ENCODE measurements around the gene KREMEN2.

The KREMEN2 gene

GRCh38 chr16:3003582-3004270, 39.7 kb downstream of the KREMEN2 start:
- peak; percentile 98 for DNase-seq (ENCODE audit: low spot score)

GRCh38 chr16:3004319-3004718, 40.2 kb downstream of the KREMEN2 start:
- DNase-seq (ENCODE audit: low spot score) = no peak

DNA sequence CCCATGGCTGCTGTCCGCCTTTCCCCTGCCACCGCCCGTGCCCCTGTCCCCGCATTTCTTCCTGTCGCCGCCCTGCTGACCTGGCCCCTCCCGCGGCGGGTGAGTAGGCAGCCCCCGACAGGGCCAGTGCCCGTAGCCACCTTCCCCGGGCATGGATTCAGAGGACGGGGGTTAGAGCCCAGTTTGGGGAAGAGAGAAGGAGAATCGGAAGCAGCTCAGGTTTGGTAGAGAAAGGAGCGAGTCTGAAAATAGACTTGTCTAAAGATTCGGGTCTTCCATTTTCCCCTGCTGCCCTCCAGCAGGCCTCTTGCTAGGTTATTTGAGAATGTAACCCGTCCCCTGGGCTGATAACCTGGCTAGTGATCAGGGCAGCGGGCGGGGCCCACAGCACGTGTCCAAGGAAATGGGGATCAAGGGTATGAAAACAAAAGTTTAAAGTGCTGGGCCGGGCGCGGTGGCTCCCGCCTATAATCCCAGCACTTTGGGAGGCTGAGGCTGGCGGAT, 40.8 kb downstream of the KREMEN2 start:
- DNase-seq (ENCODE audit: low spot score) = no peak

DNA sequence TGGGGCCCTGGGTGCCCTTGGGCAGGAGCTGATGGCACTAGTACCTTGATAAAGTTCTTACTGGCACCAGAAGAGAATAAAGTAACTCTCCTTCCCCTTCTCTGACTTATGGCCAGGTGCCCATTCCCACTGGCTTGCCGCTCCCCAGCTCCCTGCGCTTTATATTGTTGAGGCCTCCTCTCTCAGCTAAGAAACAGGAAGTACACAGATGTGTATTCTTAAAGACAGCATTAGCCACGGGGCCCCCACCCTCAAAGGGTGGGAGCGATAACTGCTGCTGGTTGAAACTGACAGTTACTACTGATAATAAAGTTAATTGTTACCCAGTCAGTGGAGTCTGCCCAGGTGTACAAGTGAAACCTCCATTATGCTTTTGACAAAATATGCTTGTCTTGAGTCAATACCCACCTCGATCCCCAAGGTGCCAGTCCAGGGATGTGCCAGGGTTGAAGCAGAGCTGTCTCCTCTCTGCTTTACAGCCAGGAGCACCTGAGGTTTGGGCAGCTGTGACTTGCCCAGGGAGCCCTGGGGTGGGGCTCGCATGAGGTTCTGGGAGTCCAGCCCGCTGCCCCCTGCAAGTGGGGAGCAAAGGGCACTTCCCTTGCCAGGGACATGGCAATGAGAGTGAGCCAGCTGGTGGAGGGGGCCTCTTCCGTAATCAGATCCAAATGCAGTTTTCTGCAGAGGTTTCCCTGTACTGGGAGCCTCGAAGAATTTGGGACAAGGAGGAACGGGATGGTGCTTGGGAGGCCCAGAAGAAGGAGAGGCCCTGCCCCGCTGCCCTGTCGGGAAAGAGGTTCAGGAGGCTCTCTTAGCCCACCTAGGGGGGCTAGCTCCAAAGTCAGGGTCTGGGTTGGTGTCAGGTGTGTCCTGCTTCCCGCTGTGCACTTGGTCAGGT, 43.2 kb downstream of the KREMEN2 start:
- DNase-seq (ENCODE audit: low spot score) = no peak

GRCh38 chr16:3007957-3008689, 44.0 kb downstream of the KREMEN2 start:
- peak; percentile 33 for DNase-seq (ENCODE audit: low spot score)

GRCh38 chr16:3008690-3009037, 44.6 kb downstream of the KREMEN2 start:
- DNase-seq (ENCODE audit: low spot score) = no peak

DNA sequence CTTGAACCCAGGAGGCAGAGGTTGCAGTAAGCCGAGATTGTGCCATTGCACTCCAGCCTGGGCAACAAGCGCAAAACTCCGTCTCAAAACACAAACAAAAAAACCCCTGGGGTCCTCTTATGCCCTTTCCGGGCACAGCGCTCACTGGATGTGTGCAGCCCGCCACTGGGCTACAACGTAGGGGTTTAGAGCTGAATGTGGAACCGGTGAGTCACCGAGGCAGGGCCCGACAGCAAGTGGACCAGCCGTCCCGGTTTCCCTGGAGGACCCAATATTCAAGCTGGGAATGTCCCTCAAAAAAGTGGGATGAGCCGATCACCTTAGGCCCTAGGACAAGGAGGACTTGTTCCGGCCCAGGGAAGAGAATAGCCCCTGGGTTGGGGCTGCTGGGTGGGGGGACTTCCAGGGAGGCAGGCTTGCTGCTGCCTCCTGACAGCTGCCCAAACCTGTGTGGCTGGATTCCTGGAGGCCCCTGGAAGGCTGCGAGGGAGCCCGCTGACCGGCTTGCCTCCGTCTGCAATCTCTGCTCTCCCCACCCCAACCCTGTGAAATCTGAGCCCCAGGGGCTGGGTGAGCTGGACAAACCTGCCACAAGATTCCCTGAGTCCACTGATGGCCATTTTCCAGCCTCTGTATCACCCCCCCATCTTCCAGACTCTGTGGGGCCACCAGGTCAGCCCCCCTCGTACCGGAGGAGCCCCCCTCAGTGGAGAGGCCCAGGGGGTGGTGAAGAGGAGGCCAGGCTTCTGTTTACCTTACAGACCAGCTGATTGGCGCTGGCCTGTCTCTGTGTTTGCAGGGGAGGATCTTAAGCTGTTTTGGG, 45.7 kb downstream of the KREMEN2 start:
- DNase-seq (ENCODE audit: low spot score) = no peak

DNA sequence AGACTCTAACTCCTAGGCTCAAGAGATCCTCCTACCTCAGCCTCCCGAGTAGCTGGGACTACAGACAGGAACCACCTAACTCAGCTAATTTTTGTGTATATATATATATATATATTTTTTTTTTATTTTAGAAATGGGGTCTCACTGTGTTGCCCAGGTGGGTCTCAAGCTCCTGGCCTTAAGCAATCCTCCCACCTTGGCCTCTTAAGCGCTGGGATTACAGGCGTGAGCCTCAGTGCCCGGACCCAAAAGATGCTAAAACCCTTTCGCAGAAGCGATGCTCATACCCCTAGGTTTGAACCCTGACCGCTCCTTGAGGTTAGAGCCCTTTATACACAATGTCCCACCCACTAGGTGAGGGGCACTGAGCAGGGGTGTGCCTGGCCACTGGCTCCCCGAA, 46.4 kb downstream of the KREMEN2 start:
- DNase-seq (ENCODE audit: low spot score) = no peak

DNA sequence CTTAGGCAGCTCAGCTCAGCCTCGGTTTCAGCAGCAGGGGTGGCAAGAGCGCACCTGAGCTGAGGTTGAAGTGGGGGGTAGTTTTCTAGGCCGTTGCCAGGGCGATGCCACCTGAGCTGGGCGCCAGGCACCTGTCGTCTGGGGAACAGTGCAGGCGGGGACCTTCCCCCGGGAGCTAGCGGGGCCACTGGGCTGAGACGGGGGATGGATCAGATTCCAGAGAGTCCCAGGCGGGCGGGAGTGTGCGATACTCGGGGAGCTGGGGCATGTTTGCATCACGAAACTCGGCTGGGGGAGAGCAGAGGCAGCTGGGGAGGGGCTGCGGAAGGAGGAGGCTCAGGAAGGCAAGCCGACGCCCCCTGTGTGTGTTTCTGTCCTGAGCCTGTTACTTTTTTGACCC, 48.2 kb downstream of the KREMEN2 start:
- DNase-seq (ENCODE audit: low spot score) = no peak

DNA sequence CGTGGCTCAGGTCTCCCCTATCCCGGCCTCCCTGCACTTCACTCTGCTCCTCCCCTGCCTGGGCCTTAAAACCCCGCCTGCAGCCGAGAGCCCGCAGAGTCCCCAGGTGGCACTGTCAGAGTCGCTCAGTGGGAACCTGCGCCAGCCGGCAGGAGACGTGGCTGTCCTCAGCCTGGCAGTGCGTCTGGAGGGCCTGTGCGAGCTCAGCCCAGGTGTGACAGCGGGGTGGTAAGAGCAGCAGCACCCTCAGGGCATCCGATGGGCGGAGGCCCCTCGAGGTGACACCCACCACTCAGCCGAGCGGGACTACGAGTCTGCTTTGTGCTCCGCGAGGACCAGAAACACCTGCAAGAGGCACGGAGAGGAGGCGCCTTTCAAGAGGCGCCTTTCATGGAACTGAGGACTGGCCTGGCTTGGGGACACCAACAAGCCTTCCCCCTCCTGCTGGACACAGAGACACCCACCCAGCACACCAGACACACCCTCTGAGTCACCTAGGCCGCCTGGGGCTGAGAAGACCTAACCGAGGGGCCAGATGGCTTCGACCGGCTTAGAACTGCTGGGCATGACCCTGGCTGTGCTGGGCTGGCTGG, 48.8 kb downstream of the KREMEN2 start, which contains the start of gene CLDN9:
Gene CLDN9 (plus strand): TSS at position 96 of the 593 bp plus-strand sequence. CDS start 440 bp downstream, at position 536.
- no peak for DNase-seq (ENCODE audit: low spot score)

DNA sequence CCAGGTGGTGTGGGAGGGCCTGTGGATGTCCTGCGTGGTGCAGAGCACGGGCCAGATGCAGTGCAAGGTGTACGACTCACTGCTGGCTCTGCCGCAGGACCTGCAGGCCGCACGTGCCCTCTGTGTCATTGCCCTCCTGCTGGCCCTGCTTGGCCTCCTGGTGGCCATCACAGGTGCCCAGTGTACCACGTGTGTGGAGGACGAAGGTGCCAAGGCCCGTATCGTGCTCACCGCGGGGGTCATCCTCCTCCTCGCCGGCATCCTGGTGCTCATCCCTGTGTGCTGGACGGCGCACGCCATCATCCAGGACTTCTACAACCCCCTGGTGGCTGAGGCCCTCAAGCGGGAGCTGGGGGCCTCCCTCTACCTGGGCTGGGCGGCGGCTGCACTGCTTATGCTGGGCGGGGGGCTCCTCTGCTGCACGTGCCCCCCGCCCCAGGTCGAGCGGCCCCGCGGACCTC, 49.4 kb downstream of the KREMEN2 start:
- DNase-seq (ENCODE audit: low spot score) = no peak

DNA sequence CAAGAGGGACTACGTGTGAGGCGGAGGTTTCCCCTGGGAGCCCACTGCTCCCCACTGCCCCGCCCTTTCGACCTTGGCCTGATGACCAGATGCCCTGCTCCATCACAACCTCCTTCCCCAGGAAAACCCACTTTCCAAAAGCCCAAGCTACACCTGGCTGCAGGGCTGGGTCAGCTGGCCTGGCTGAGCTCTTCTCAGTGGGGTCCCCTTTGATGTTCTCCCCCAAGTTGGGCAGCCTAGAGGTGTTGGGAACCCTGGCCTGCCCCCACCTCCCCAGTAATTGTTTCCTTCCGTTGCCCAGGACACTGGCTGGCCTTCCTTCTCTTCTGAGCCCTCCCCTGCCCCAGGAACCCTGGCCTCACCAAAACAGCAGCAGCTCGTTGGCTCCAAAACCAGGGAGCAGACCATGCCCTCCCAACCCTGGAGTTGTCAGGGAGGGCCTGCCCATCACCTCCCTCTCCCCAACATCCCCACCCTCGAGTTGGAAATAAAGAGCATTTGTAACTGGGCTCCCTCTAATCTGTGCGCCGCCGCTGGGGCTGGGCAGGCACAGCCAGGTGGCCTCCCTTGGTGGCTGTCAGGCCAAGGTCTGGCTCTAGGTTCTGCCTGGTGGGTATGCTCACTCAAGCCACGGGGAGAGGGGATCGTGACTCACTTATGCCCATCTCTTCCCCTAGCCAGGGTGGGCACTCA, 50.1 kb downstream of the KREMEN2 start:
- DNase-seq (ENCODE audit: low spot score) = no peak

DNA sequence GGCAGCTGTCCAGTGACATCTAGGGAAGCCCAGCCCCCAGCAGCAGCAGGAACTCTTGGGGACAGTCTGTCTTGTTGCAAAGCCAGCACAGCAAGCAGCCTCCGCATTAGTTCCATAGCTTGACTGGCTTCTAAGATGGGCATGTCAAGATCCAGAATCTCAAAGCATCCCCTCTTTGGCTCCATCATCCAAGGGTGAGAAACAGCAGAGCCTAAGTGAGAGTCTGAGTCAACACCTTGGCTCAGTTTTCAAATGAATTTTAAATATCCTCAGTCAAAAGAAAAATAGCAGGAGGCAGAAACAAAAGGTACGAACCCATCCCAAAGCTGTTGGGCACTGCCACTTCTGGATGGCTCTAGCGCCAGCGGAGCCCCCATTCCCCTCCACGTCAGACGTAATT, 50.9 kb downstream of the KREMEN2 start:
- no peak for DNase-seq (ENCODE audit: low spot score)

- DNase-seq (ENCODE audit: low spot score) = no peak
These were observed 51.9 kb downstream of the KREMEN2 start for GRCh38 chr16:3015865-3016521.

DNA sequence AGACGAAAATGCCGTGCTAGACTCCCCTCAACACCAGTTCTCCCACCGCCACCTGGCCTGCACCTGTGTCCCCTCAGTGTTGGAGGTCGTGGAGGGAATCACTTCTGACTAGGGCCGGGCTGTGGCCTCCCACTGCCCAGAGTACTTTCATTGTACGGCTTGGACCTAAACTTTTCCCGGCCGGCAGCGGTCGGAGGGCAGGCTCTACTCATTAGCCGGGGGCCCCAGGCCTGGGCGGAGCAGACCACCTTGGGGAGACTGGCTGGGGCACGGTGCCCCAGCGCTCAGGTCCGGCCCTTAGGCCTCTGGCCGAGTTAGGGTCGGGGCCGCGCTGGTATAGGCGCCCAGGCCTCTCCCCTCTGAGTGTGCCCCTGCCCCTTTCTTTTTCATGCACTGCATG, 53.3 kb downstream of the KREMEN2 start:
- no peak for DNase-seq (ENCODE audit: low spot score)

Measured in globus pallidus (tissue), 1 donor.